Keratinocyte (primary cell): ENCODE measurements around the gene SBK1. TPM values are rescaled to one million over a fixed set of nuclear protein-coding genes. Genes with fewer than 3 reads are reported as not detected.

Source experiments
- DNase-seq: peaks from one replicate; pipeline ENCODE4 v3.0.0-alpha.2; 2011; ENCODE audit warnings: low read depth, missing footprints, low spot score
- FAIRE-seq: peaks from 2 replicates; lab custom pipeline; 2011; peaks lifted over from hg19 to GRCh38; lab: Jason Lieb, UNC
- H2AFZ ChIP-seq: 2 replicates; pipeline ENCODE4 v1.6.0; 2012; ENCODE audit warnings: low read length, control low read depth, inconsistent platforms; ENCODE audit not compliant: control insufficient read depth
- H3K27ac ChIP-seq: 2 replicates; pipeline ENCODE4 v1.5.1; 2011; ENCODE audit warnings: low read length; ENCODE audit not compliant: control insufficient read depth, insufficient read depth
- H3K27me3 ChIP-seq: 3 replicates; pipeline ENCODE4 v1.6.0; 2011; ENCODE audit warnings: low read length; ENCODE audit not compliant: control insufficient read depth, insufficient read depth; ENCODE audit errors: extremely low read depth
- H3K36me3 ChIP-seq, 2 experiments: 2 replicates in 1 of 2; 3 replicates in 1 of 2; pipeline ENCODE4 v1.5.1; 2011; ENCODE audit warnings: low read length in 2 of 2, mild to moderate bottlenecking in 1 of 2; ENCODE audit not compliant: control insufficient read depth in 2 of 2, insufficient read depth in 2 of 2; ENCODE audit errors: extremely low read depth in 1 of 2
- H3K4me1 ChIP-seq: 3 replicates; pipeline ENCODE4 v1.5.1; 2011; ENCODE audit warnings: low read length; ENCODE audit not compliant: control insufficient read depth, insufficient read depth; ENCODE audit errors: extremely low read depth
- H3K4me2 ChIP-seq: 3 replicates; pipeline ENCODE4 v1.6.0; 2011; ENCODE audit warnings: low read depth, low read length; ENCODE audit not compliant: control insufficient read depth, insufficient read depth; ENCODE audit errors: extremely low read depth
- H3K4me3 ChIP-seq, 3 experiments: fragments of 200-600 bp in 1 of 3; sonication (generic) in 1 of 3; 2 replicates in 2 of 3; 3 replicates in 1 of 3; pipeline ENCODE4 v1.5.1; 2011 to 2016; ENCODE audit warnings: low read length in 3 of 3, mild to moderate bottlenecking in 3 of 3, control low read depth in 2 of 3, inconsistent platforms in 1 of 3, low read depth in 1 of 3, mixed read lengths in 1 of 3, mixed run types in 1 of 3, moderate library complexity in 1 of 3; ENCODE audit not compliant: control insufficient read depth in 2 of 3, insufficient read depth in 2 of 3; ENCODE audit errors: extremely low read depth in 1 of 3
- H3K79me2 ChIP-seq: 2 replicates; pipeline ENCODE4 v1.6.0; 2012; ENCODE audit warnings: low read length; ENCODE audit not compliant: control insufficient read depth, insufficient read depth
- H3K9ac ChIP-seq: 3 replicates; pipeline ENCODE4 v1.6.0; 2011; ENCODE audit warnings: low read length; ENCODE audit not compliant: control insufficient read depth, insufficient read depth; ENCODE audit errors: extremely low read depth
- H3K9me1 ChIP-seq: 3 replicates; pipeline ENCODE4 v1.6.0; 2011; ENCODE audit warnings: low read length; ENCODE audit not compliant: control insufficient read depth, insufficient read depth; ENCODE audit errors: extremely low read depth
- H3K9me3 ChIP-seq: 2 replicates; pipeline ENCODE4 v1.5.1; 2012; ENCODE audit warnings: low read depth, low read length; ENCODE audit not compliant: control insufficient read depth
- H4K20me1 ChIP-seq: 3 replicates; pipeline ENCODE4 v1.6.0; 2011; ENCODE audit warnings: low read length; ENCODE audit not compliant: control insufficient read depth, insufficient read depth; ENCODE audit errors: extremely low read depth
- EZH2 ChIP-seq: IDR thresholded peaks from one replicate; pipeline ENCODE4 v1.6.1; 2012; ENCODE audit warnings: inconsistent platforms, mild to moderate bottlenecking, low read length, moderate library complexity
- dilution Hi-C: fragments of 300-500 bp; cut with MboI; formaldehyde crosslinking; loops from one replicate; pipeline ENCODE4 v1.7.0; 2020; ENCODE audit warnings: low sequenced_read_pairs; ENCODE audit not compliant: extremely low pct_ligation_motif_present
- polyA plus RNA-seq, 5 experiments: library from polyadenylated mRNA; depleted of rRNA in 3 of 5; stranded (reverse) in 3 of 5; stranded (forward) in 1 of 5; unstranded in 1 of 5; fragments of >200 nt; gene quantifications; 1 replicate in 1 of 5; 2 replicates in 3 of 5; 3 replicates in 1 of 5; pipeline versions ENCODE4 v1.2.1 to v1.2.3, GENCODE V29; 2011 to 2012; ENCODE audit warnings: missing spikeins in 2 of 5, low read depth in 1 of 5, low replicate concordance in 1 of 5
- TF ChIP-seq, protein P1 (sequence below), 3 experiments: IDR thresholded peaks in 1 of 3; conservative IDR thresholded peaks in 1 of 3; optimal IDR thresholded peaks in 1 of 3; 2 replicates in 2 of 3; 3 replicates in 1 of 3; pipeline versions ENCODE3 to v1.5.1; 2011; ENCODE audit warnings: low read length in 3 of 3, mild to moderate bottlenecking in 3 of 3, moderate library complexity in 2 of 3, control low read depth in 1 of 3, inconsistent platforms in 1 of 3; ENCODE audit not compliant: insufficient read depth in 2 of 3; ENCODE audit errors: extremely low read depth in 1 of 3

SBK1 gene
- polyA plus RNA-seq, 1 donor (not counting 4 experiments of a cell fraction or from before 2014, with no cell fraction given) = 0.04 TPM

GRCh38 chr16:28273511-28273910 lies 18.8 kb upstream of the SBK1 start:
- FAIRE-seq (no peak), DNase-seq (no peak)
- Histone ChIP-seq H3K36me3 (no peaks in the 10 kb centered on the region), H2AFZ (no peak overlapping the region), H3K4me2 (no peak overlapping the region), H4K20me1 (no peaks in the 10 kb centered on the region), H3K4me1 (peaks cover 4% of the 10 kb centered on the region), H3K9ac (no peak overlapping the region), H3K4me3 (no peak overlapping the region), H3K27ac (no peak overlapping the region), H3K27me3 (peaks cover 8% of the 10 kb centered on the region), H3K9me3 (no peaks in the 10 kb centered on the region), H3K79me2 (no peaks in the 10 kb centered on the region), H3K9me1 (no peaks in the 10 kb centered on the region)
- dilution Hi-C loops = no loop called here
- no peak for TF ChIP-seq EZH2
- TF ChIP-seq, protein P1, sequence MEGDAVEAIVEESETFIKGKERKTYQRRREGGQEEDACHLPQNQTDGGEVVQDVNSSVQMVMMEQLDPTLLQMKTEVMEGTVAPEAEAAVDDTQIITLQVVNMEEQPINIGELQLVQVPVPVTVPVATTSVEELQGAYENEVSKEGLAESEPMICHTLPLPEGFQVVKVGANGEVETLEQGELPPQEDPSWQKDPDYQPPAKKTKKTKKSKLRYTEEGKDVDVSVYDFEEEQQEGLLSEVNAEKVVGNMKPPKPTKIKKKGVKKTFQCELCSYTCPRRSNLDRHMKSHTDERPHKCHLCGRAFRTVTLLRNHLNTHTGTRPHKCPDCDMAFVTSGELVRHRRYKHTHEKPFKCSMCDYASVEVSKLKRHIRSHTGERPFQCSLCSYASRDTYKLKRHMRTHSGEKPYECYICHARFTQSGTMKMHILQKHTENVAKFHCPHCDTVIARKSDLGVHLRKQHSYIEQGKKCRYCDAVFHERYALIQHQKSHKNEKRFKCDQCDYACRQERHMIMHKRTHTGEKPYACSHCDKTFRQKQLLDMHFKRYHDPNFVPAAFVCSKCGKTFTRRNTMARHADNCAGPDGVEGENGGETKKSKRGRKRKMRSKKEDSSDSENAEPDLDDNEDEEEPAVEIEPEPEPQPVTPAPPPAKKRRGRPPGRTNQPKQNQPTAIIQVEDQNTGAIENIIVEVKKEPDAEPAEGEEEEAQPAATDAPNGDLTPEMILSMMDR (optimal IDR thresholded peaks at IDR 0.05 in 1 of 3, IDR thresholded peaks at IDR 0.05 in 1 of 3, conservative IDR thresholded peaks at IDR 0.05 in 1 of 3; ENCODE audit: extremely low read depth in 1 of 3, insufficient read depth in 2 of 3, low read length in 3 of 3) = no peak

- Histone ChIP-seq H3K9me3 (no peaks in the 10 kb centered on the region), H3K27me3 (peaks cover 8% of the 10 kb centered on the region), H3K27ac (no peak overlapping the region), H4K20me1 (no peaks in the 10 kb centered on the region), H3K36me3 (no peaks in the 10 kb centered on the region), H2AFZ (no peak overlapping the region), H3K9me1 (no peaks in the 10 kb centered on the region), H3K4me3 (no peak overlapping the region), H3K4me1 (peaks cover 4% of the 10 kb centered on the region), H3K4me2 (no peak overlapping the region), H3K9ac (no peak overlapping the region), H3K79me2 (no peaks in the 10 kb centered on the region)
- DNase-seq (no peak), FAIRE-seq (no peak)
- dilution Hi-C loops = no loop called here
- TF ChIP-seq EZH2 = no peak
- TF ChIP-seq, protein P1 (optimal IDR thresholded peaks at IDR 0.05 in 1 of 3, IDR thresholded peaks at IDR 0.05 in 1 of 3, conservative IDR thresholded peaks at IDR 0.05 in 1 of 3; ENCODE audit: extremely low read depth in 1 of 3, insufficient read depth in 2 of 3, low read length in 3 of 3) = no peak
Observed at GRCh38 chr16:28274676-28275075, 17.6 kb upstream of the SBK1 start.
